Calu3 (cell line): Measurements from ENCODE around the gene PDZD4. TPM values are rescaled to one million over a fixed set of nuclear protein-coding genes. Genes with fewer than 3 reads are reported as not detected.
"Not testable (repeated sequence)": the region's sequence is repeated elsewhere in the genome, so short reads cannot be mapped to it uniquely, and the experiment has no call there.

Experiments
- BruUV-seq: library from RNA; stranded (reverse); fragments of 400-500 nt; replicated peaks from 2 replicates; lab custom pipeline; 2021; lab: Mats Ljungman, UMichigan
- CTCF ChIA-PET: fragments of 300-600 bp; sonication (Branson Sonifier 250); formaldehyde crosslinking; loops from one replicate; lab custom pipeline; 2022; ENCODE audit warnings: antibody characterized with exemption; lab: Charles Lee
- DNase-seq: peaks from one replicate; pipeline ENCODE4 v3.0.0; 2022
- H3K27ac Mint-ChIP-seq: one replicate; pipeline ENCODE4 v1.8.0; 2022; ENCODE audit warnings: mixed read lengths; ENCODE audit not compliant: unreplicated experiment
- H3K27me3 Mint-ChIP-seq: one replicate; pipeline ENCODE4 v1.8.0; 2022; ENCODE audit warnings: mixed read lengths; ENCODE audit not compliant: unreplicated experiment
- H3K36me3 Mint-ChIP-seq: one replicate; pipeline ENCODE4 v1.8.0; 2022; ENCODE audit warnings: mild to moderate bottlenecking, moderate library complexity, mixed read lengths; ENCODE audit not compliant: insufficient read depth, unreplicated experiment
- H3K4me1 Mint-ChIP-seq: one replicate; pipeline ENCODE4 v1.8.0; 2022; ENCODE audit warnings: mild to moderate bottlenecking, low read depth, mixed read lengths; ENCODE audit not compliant: unreplicated experiment
- H3K4me3 Mint-ChIP-seq: one replicate; pipeline ENCODE4 v1.8.0; 2022; ENCODE audit warnings: mild to moderate bottlenecking, low read depth, moderate library complexity, mixed read lengths; ENCODE audit not compliant: unreplicated experiment
- H3K9me3 Mint-ChIP-seq: one replicate; pipeline ENCODE4 v1.8.0; 2022; ENCODE audit warnings: low read depth, mixed read lengths; ENCODE audit not compliant: unreplicated experiment
- CTCF ChIP-seq: fragments of 200-600 bp; IDR thresholded peaks from one replicate; pipeline ENCODE4 v1.8.0; 2022; ENCODE audit warnings: antibody characterized with exemption; ENCODE audit not compliant: unreplicated experiment
- intact Hi-C: fragments of 100-400 bp; cut with micrococcal nuclease; formaldehyde crosslinking; loops from one replicate; pipeline ENCODE4 v1.10.0; 2022; ENCODE audit not compliant: unreplicated experiment
- total RNA-seq: library from RNA; stranded (reverse); gene quantifications from 2 replicates; pipeline ENCODE4 v1.2.3, GENCODE V29; 2022

Gene PDZD4
- total RNA-seq, 1 experiment from 2014 or later, result 0.76 TPM

- no peak overlapping the region for H3K27ac Mint-ChIP-seq
- intact Hi-C loops, result no loop called here
- CTCF ChIA-PET, result no interaction called here
- DNase-seq, result no peak
- BruUV-seq, result no TSS peak
- H3K27me3 Mint-ChIP-seq, result peaks cover 71% of the 10 kb centered on the region
- no peak for TF ChIP-seq CTCF
- H3K9me3 Mint-ChIP-seq, result no peaks in the 10 kb centered on the region
- H3K4me1 Mint-ChIP-seq, result no peaks in the 10 kb centered on the region
- H3K4me3 Mint-ChIP-seq, result no peak overlapping the region
- H3K36me3 Mint-ChIP-seq, result peaks cover 3% of the 10 kb centered on the region
Observed at GRCh38 chrX:153820601-153821000, 9.7 kb downstream of the PDZD4 start.

- no peak for DNase-seq
- H3K4me1 Mint-ChIP-seq, result no peaks in the 10 kb centered on the region
- no peaks in the 10 kb centered on the region for H3K9me3 Mint-ChIP-seq
- peak overlapping the region; percentile 41 for H3K4me3 Mint-ChIP-seq
- no peak overlapping the region for H3K27ac Mint-ChIP-seq
- intact Hi-C loops, result no loop called here
- CTCF ChIA-PET, result no interaction called here
- TF ChIP-seq CTCF, result no peak
- BruUV-seq, result no TSS peak
- peaks cover 71% of the 10 kb centered on the region for H3K27me3 Mint-ChIP-seq
- H3K36me3 Mint-ChIP-seq, result peaks cover 3% of the 10 kb centered on the region
Observed at GRCh38 chrX:153819384-153820040, 10.8 kb downstream of the PDZD4 start.

- peaks cover 3% of the 10 kb centered on the region for H3K36me3 Mint-ChIP-seq
- no peaks in the 10 kb centered on the region for H3K4me1 Mint-ChIP-seq
- BruUV-seq, result no TSS peak
- no peak for TF ChIP-seq CTCF
- H3K27me3 Mint-ChIP-seq, result peaks cover 68% of the 10 kb centered on the region
- intact Hi-C loops, result no loop called here
- no peak overlapping the region for H3K27ac Mint-ChIP-seq
- DNase-seq, result peak; percentile 52
- H3K4me3 Mint-ChIP-seq, result peak overlapping the region; percentile 41
- CTCF ChIA-PET, result no interaction called here
- H3K9me3 Mint-ChIP-seq, result no peaks in the 10 kb centered on the region
Observed at GRCh38 chrX:153818571-153819383, 11.6 kb downstream of the PDZD4 start.

GRCh38 chrX:153818064-153818463 lies 12.3 kb downstream of the PDZD4 start:
- BruUV-seq, CTCF ChIA-PET: not testable (repeated sequence)
- H3K4me3 Mint-ChIP-seq, result peak overlapping the region; percentile 41

More at GRCh38 chrX:153818064-153818463, 12.3 kb downstream of the PDZD4 start:
- H3K27ac Mint-ChIP-seq, H3K9me3 Mint-ChIP-seq, intact Hi-C loops, H3K36me3 Mint-ChIP-seq, H3K4me1 Mint-ChIP-seq, DNase-seq: not testable (repeated sequence)
- H3K27me3 Mint-ChIP-seq, result peaks cover 67% of the 10 kb centered on the region
